Effector memory CD4-positive, alpha-beta T cell (primary cell): Measurements from ENCODE around the gene HEY2.
"Not testable (repeated sequence)": the region's sequence is repeated elsewhere in the genome, so short reads cannot be mapped to it uniquely, and the experiment has no call there.

Experiments used
- DNase-seq, 3 donors: peaks; one replicate each; pipeline ENCODE4 v3.0.0-alpha.2; 2020
- H3K27ac ChIP-seq: 2 replicates; pipeline ENCODE4 v1.7.0; 2013; ENCODE audit warnings: mild to moderate bottlenecking, low read length, moderate library complexity; ENCODE audit not compliant: insufficient read depth, poor library complexity, severe bottlenecking
- H3K27me3 ChIP-seq: replicated peaks from 2 replicates; pipeline ENCODE4 v1.7.0; 2013; ENCODE audit warnings: mild to moderate bottlenecking, low read length; ENCODE audit not compliant: insufficient read depth, control insufficient read depth, poor library complexity, severe bottlenecking
- H3K36me3 ChIP-seq: 2 replicates; pipeline ENCODE4 v1.7.0; 2013; ENCODE audit warnings: mild to moderate bottlenecking, low read length, moderate library complexity; ENCODE audit not compliant: control insufficient read depth, insufficient read depth
- H3K4me1 ChIP-seq: 2 replicates; pipeline ENCODE4 v1.7.0; 2013; ENCODE audit warnings: low read length, mild to moderate bottlenecking; ENCODE audit not compliant: control insufficient read depth, insufficient read depth, poor library complexity, severe bottlenecking
- H3K4me3 ChIP-seq: 2 replicates; pipeline ENCODE4 v1.7.0; 2013; ENCODE audit warnings: low read length, low read depth, mild to moderate bottlenecking; ENCODE audit not compliant: insufficient read depth, poor library complexity, severe bottlenecking
- H3K9me3 ChIP-seq: 2 replicates; pipeline ENCODE4 v1.7.0; 2013; ENCODE audit warnings: mild to moderate bottlenecking, low read length, moderate library complexity; ENCODE audit not compliant: control insufficient read depth
- total RNA-seq, 3 donors: gene quantifications; one replicate each; lab custom pipeline; 2026; lab: John Stamatoyannopoulos, UW

HEY2 gene
- 0.17 to 0.35 (median 0.19) reads per million in 3 donors for total RNA-seq

DNA sequence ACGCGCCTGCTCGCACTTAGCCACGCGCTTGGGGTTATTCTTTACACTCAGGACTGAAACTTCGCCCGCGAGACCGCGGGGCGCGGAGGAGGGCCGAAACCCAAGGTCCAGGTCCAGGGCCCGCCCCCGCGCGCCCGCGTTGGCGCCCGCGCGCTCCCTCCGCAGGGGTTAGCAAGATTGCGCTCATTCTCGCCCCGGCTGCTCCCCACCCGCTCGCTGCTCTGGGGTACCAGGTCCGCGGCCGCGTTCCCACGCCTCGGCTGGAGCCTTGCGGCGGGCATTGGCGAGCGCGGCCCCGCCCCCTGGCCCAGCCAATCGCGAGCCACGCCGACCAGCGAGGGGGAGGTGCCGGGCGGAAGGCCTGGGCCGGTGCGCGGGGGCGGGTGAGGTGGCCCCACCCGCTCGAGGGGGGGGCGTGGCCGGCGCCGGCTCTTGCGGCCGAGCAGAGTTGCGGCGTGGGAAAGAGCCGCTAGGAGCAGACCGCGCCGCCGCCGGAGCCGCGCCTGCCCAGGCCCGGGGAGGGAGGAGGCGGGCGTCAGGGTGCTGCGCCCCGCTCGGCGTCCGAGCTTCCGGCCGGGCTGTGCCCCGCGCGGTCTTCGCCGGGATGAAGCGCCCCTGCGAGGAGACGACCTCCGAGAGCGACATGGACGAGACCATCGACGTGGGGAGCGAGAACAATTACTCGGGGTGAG, at the start of gene HEY2:
HEY2 (plus strand) TSS at position 460 of the 692 bp plus-strand sequence; CDS start at position 605, 145 bp downstream.
- Histone ChIP-seq H3K9me3 (no peaks in the 10 kb centered on the region), H3K4me3 (peak within 1 kb of the TSS; percentile 66), H3K4me1 (peaks cover 17% of the 10 kb centered on the region), H3K27me3 (peaks cover 36% of the 10 kb centered on the region), H3K27ac (no peak within 1 kb of the TSS), H3K36me3 (no peaks in the 10 kb centered on the region)
- peak; percentile 67 to 78 (median 76) for DNase-seq

DNA sequence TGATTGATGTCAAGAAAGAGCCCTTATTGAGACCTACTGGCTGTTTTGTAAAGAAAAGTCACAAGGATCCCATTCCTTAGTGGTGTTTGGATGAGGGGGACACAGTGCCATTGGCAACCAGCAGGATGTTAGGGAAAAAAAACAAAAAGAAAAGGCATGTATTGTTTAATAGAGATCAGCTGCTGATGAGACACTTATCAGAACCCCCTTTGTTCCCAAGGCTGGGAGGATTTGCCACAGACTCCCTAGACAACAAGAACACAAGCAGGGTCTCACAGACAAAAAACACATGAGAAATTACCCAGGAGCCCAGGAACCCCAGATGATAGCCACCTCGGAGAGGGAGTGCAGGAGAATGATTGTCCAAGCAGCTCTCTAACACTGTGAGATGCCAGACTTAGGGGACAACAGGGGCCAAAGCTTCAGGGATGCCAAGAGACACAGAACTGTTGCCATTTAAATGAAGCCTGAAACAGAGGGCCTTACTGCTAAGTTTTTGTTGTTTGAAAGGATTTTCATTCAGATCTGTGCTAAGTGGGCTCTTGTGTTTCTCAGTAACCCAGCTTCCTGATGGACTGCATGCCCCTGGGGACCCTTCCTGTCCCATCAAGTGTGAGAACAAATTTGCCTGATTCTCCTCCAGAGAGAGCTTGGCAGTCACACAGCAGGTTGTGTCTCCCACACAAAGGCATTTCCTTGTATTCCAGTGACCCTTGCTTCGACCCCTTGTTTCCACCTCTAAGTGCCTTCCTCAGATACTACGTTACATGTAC, 48.7 kb upstream of the HEY2 start:
- no peaks in the 10 kb centered on the region for H3K4me1 ChIP-seq
- no peak overlapping the region for H3K4me3 ChIP-seq
- no peaks in the 10 kb centered on the region for H3K27me3 ChIP-seq
- H3K36me3 ChIP-seq: no peaks in the 10 kb centered on the region
- no peaks in the 10 kb centered on the region for H3K9me3 ChIP-seq
- DNase-seq: no peak
- no peak overlapping the region for H3K27ac ChIP-seq

DNA sequence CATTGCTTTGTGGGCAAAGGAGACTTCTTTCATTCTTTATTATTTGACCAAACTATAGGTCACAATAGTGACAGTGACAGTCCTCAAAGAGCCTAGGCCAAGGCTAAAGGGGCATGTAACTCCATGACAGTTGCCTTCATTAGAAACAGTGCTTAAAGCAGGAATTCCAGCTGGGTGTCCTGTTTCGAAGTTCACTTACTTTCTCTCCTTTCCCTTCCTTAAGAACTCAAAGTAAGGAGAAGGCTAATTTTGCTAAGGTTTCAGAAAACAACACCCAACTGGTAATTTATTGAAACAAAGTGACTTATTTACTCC, 48.1 kb upstream of the HEY2 start:
- H3K4me1 ChIP-seq: no peaks in the 10 kb centered on the region
- no peaks in the 10 kb centered on the region for H3K36me3 ChIP-seq
- DNase-seq: no peak
- no peaks in the 10 kb centered on the region for H3K9me3 ChIP-seq
- H3K4me3 ChIP-seq: no peak overlapping the region
- H3K27ac ChIP-seq: no peak overlapping the region
- H3K27me3 ChIP-seq: no peaks in the 10 kb centered on the region

DNA sequence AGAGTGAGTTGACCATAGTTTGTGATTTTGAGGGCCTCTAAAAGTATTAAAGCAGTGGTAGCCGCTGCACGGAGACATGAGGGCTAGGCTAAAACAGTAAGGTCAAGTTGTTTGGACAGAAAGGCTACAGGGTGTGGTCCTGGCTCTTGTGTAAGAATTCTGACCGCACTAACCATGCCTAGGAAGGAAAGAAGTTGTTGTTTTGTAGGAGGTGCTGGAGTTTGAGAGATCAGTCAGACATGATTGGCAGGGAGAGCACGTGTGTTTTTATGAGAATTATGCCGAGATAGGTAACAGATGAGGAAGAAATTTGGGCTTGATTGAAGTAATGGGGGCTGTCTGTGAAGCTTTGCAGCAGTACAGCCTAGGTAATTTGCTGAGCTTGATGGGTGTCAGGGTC, 45.5 kb upstream of the HEY2 start:
- H3K4me1 ChIP-seq, H3K36me3 ChIP-seq, H3K4me3 ChIP-seq, DNase-seq, H3K27ac ChIP-seq, H3K9me3 ChIP-seq, H3K27me3 ChIP-seq: not testable (repeated sequence)

DNA sequence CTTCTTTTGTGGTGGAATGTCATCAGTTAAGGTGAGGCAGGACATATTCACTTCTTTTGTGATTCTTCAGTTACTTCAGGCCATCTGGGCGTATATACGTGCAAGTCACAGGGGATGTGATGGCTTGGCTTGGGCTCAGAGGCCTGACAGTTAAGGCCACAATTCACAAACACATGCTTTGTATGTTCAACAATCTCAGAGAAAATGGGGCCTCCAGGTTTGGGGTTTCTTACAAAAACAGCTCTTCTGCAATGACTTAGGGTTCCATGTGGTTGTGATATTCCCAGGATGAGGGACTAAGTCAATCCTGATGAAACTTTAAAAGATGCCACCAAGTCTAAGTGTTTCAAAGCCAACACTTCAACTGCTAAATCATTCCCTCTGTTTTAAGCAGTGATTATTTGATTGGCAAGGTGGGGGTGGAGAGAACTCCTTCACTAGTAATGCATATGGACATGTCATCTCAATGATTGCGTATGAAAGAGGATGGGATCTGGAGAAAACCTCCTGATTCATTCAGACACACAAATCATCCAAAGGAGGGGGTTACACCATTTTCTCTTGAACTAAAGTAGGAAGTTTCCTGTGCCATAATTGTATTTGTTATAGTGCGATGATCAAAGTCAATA, 41.7 kb upstream of the HEY2 start:
- no peaks in the 10 kb centered on the region for H3K4me1 ChIP-seq
- no peaks in the 10 kb centered on the region for H3K36me3 ChIP-seq
- no peak overlapping the region for H3K27ac ChIP-seq
- no peak overlapping the region for H3K4me3 ChIP-seq
- DNase-seq: no peak
- no peaks in the 10 kb centered on the region for H3K27me3 ChIP-seq
- H3K9me3 ChIP-seq: no peaks in the 10 kb centered on the region

DNA sequence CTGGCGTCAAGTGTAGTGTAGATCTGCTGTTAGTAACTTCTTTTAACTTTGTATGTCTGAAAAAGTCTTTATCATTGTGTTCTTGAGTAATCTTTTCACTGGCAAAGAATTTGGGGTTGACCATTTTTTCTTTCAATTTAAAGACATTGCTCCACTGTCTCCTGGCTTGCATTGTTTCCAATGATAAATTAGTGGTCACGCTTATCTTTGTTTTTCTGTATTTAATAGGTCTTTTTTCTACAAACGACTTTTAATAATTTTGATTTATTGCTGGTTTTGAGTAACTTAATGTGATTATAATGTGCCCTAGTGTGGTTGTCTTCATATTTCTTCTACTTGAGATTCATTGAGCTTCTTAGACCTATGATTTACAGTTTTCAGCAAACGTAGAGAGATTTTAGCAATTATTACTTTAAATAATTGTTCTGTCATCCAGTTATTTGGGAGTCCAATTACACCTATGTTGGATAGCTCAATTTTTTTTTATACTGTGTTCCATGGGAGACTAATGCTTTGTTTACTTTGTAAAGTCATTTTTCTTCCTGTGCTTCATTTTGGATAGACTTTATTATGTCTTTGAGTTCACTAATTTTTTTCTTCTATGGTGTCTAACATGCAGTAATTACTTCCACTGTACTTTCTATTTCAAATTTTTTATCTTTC, 38.3 kb upstream of the HEY2 start:
- Histone ChIP-seq H3K4me3 (no peak overlapping the region), H3K27me3 (no peaks in the 10 kb centered on the region), H3K4me1 (no peaks in the 10 kb centered on the region), H3K36me3 (no peaks in the 10 kb centered on the region), H3K9me3 (no peaks in the 10 kb centered on the region), H3K27ac (no peak overlapping the region)
- no peak for DNase-seq

DNA sequence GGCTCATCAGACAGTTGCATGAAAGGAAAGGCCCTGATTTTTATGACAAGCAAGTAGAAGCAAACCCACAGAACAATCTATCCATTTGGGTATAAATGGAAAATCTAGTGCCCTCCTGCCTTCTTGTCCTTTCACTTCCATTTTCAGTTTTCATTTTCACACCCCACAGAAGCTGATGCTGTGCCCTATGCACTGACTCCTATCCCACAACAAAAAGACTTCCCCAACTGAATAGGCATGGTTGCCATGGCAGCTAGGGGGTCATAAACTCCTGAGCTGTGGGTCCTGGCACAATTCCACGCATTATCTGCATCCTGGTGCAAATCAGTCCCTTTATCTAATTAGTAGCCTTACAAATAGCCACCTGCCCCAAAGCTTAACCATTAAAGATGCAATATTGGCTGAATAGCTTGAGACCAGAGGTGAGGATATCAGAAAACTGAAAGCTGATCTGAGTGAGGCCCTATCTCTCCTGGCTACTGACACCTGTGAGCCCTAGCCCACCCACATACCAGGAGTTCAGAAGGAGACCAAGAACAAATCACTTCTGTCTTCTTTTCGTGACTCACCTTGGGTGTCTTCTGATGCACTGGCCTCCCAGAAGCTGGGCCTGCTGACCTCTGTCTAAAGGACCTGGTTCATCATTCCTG, 34.9 kb upstream of the HEY2 start:
- H3K27me3 ChIP-seq: no peaks in the 10 kb centered on the region
- no peak overlapping the region for H3K27ac ChIP-seq
- H3K36me3 ChIP-seq: no peaks in the 10 kb centered on the region
- no peak overlapping the region for H3K4me3 ChIP-seq
- H3K4me1 ChIP-seq: no peaks in the 10 kb centered on the region
- no peaks in the 10 kb centered on the region for H3K9me3 ChIP-seq
- DNase-seq: no peak

DNA sequence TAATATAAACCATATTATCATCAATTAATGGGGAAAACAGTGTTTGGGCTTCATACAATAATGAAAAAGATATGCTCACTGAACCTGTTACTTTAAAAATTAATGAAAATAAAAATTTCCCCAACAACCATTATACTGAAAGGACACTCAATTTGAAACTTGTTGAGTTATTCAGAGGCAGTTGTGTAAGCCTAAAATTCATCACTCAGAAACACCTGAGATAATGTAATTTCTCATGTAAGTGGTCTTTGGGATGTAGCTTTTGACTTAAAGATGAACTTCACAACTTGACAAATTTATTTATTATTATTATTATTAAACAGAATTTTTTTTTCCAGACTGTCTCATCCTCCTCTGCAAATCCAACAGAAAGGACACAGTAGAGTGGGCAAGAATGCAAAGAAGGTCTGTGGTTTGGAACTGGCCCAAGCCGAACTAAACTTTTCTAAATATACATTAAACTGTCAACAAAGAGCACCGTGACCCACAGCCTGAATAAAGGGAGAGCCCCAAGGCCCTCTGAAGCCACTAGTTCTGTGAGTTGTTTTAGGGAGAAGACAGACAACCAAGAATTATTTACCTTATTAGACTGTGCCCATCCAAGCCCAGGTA, 32.2 kb upstream of the HEY2 start:
- no peak overlapping the region for H3K4me3 ChIP-seq
- DNase-seq: no peak
- H3K27ac ChIP-seq: no peak overlapping the region
- no peaks in the 10 kb centered on the region for H3K4me1 ChIP-seq
- no peaks in the 10 kb centered on the region for H3K36me3 ChIP-seq
- no peaks in the 10 kb centered on the region for H3K9me3 ChIP-seq
- H3K27me3 ChIP-seq: no peaks in the 10 kb centered on the region

DNA sequence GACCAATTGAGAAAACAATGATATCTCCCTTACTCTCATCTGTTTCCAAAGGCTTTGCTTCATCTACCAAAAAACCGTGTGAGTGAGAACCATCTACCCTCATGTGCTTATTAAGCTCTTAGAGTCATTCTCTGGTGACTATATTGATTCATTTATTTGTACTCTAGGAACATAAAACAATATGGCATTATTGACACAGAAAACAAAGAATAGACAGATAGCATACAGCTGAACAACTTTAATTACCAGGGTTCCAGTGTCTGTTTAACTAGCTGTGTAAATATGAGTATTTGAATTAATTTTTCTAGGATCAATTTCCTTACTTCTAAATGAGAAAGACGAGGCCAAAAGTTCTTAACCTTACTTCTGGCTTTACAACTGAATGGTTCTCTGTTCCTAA, 31.3 kb upstream of the HEY2 start:
- Histone ChIP-seq H3K27me3 (no peaks in the 10 kb centered on the region), H3K4me1 (no peaks in the 10 kb centered on the region), H3K27ac (no peak overlapping the region), H3K9me3 (no peaks in the 10 kb centered on the region), H3K4me3 (no peak overlapping the region), H3K36me3 (no peaks in the 10 kb centered on the region)
- no peak for DNase-seq
